Tibial nerve (tissue), 4 donors: ENCODE measurements around the gene RNF222.

Experiments used
- EP300 ChIP-seq, 2 donors: sonication (generic); formaldehyde crosslinking; IDR thresholded peaks; one replicate each; pipeline ENCODE4 v1.6.1; 2017; ENCODE audit warnings: antibody characterized with exemption in 2 of 2, mild to moderate bottlenecking in 1 of 2
- POLR2A ChIP-seq, 2 donors: fragments of 450-650 bp; IDR thresholded peaks; one replicate each; pipeline ENCODE4 v1.6.1; 2017; ENCODE audit warnings: antibody characterized with exemption in 2 of 2, mild to moderate bottlenecking in 2 of 2, moderate library complexity in 2 of 2
- TF ChIP-seq, protein P1 (sequence below), 5 experiments: fragments of 200-600 bp in 3 of 5; fragments of 450-650 bp in 2 of 5; sonication (generic) in 3 of 5; IDR thresholded peaks; one replicate each; pipeline ENCODE4 v1.5.1; 2016 to 2019; ENCODE audit warnings: antibody characterized with exemption in 5 of 5, mild to moderate bottlenecking in 3 of 5, moderate library complexity in 2 of 5

DNA sequence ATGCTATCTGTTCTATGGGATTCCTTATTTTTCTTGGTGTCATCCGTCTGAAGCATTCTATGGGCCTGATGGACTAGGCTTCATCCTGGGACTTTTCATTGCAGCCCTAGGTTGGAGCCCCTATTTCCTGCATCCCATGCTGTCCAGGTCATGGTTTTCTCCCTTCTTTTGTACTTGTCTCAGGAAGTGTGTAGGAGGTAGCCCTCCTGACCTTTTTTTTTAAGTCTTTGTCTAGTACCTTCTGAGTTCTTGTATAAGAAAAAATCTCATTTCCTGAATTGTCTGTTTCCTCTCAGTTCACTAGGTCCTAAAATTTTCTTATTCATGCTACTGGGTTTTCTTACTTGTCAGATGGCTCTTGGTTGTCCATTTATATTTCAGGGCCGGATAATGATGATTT, 44.1 kb upstream of the RNF222 start:
- TF ChIP-seq, protein P1, sequence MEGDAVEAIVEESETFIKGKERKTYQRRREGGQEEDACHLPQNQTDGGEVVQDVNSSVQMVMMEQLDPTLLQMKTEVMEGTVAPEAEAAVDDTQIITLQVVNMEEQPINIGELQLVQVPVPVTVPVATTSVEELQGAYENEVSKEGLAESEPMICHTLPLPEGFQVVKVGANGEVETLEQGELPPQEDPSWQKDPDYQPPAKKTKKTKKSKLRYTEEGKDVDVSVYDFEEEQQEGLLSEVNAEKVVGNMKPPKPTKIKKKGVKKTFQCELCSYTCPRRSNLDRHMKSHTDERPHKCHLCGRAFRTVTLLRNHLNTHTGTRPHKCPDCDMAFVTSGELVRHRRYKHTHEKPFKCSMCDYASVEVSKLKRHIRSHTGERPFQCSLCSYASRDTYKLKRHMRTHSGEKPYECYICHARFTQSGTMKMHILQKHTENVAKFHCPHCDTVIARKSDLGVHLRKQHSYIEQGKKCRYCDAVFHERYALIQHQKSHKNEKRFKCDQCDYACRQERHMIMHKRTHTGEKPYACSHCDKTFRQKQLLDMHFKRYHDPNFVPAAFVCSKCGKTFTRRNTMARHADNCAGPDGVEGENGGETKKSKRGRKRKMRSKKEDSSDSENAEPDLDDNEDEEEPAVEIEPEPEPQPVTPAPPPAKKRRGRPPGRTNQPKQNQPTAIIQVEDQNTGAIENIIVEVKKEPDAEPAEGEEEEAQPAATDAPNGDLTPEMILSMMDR (IDR thresholded peaks at IDR 0.05): no peak
- TF ChIP-seq POLR2A (IDR thresholded peaks at IDR 0.05) (no peak), EP300 (IDR thresholded peaks at IDR 0.05) (no peak)
